ENCODE data around the gene CDC42BPB. TPM values are rescaled to one million over a fixed set of nuclear protein-coding genes. Genes with fewer than 3 reads are reported as not detected.

CDC42BPB gene
- total RNA-seq, 1 donor from 2014 or later: 48.2 TPM

GRCh38 chr14:102916347-102917055, 140.8 kb downstream of the CDC42BPB start:
- H3F3A ChIP-seq (ENCODE audit: low read depth): no peaks in the 10 kb centered on the region
- H3K27me3 ChIP-seq: peaks cover 13% of the 10 kb centered on the region
- no peak overlapping the region for H3K9ac ChIP-seq
- no peaks in the 10 kb centered on the region for H3K9me3 Mint-ChIP-seq
- H3K9me3 ChIP-seq (ENCODE audit: low read depth): no peaks in the 10 kb centered on the region
- peaks cover 3% of the 10 kb centered on the region for H3K27me3 Mint-ChIP-seq (ENCODE audit: insufficient read depth, low read depth)
- H3K36me3 Mint-ChIP-seq: no peaks in the 10 kb centered on the region
- TF ChIP-seq EZH2phosphoT487 (IDR thresholded peaks at IDR 0.05): no peak
- no peak for TF ChIP-seq EZH2 (IDR thresholded peaks at IDR 0.05)
- no peak for TF ChIP-seq CTCF (IDR thresholded peaks at IDR 0.05)
- H2AFZ ChIP-seq (replicated peaks): no peak overlapping the region
- no peak overlapping the region for H3K4me3 Mint-ChIP-seq
- no peaks in the 10 kb centered on the region for H3K36me3 ChIP-seq
- no peak overlapping the region for H3K27ac ChIP-seq
- H3K4me3 ChIP-seq: no peak overlapping the region
- no peak overlapping the region for H3K4me2 ChIP-seq
- H3K4me1 Mint-ChIP-seq: no peaks in the 10 kb centered on the region
- no peaks in the 10 kb centered on the region for H3K4me1 ChIP-seq
- H4K20me1 ChIP-seq (ENCODE audit: low read depth): no peaks in the 10 kb centered on the region
- DNase-seq (ENCODE audit: low spot score): no peak
- H3K27ac Mint-ChIP-seq: no peak overlapping the region
- no peaks in the 10 kb centered on the region for H3K79me2 ChIP-seq (ENCODE audit: low read depth)

GRCh38 chr14:102915292-102916110, 141.8 kb downstream of the CDC42BPB start:
- no peak for TF ChIP-seq EZH2phosphoT487 (IDR thresholded peaks at IDR 0.05)
- no peak for TF ChIP-seq EZH2 (IDR thresholded peaks at IDR 0.05)
- TF ChIP-seq CTCF (IDR thresholded peaks at IDR 0.05): no peak
- Histone ChIP-seq H3K36me3 (no peaks in the 10 kb centered on the region), H2AFZ (replicated peaks) (no peak overlapping the region), H3K4me2 (no peak overlapping the region), H3K9ac (no peak overlapping the region), H3K4me3 (no peak overlapping the region), H4K20me1 (ENCODE audit: low read depth) (no peaks in the 10 kb centered on the region), H3K4me1 (no peaks in the 10 kb centered on the region), H3F3A (ENCODE audit: low read depth) (no peaks in the 10 kb centered on the region), H3K9me3 (ENCODE audit: low read depth) (no peaks in the 10 kb centered on the region), H3K27ac (no peak overlapping the region), H3K79me2 (ENCODE audit: low read depth) (no peaks in the 10 kb centered on the region), H3K27me3 (peaks cover 3% of the 10 kb centered on the region)
- no peaks in the 10 kb centered on the region for H3K9me3 Mint-ChIP-seq
- DNase-seq (ENCODE audit: low spot score): no peak
- peaks cover 6% of the 10 kb centered on the region for H3K27me3 Mint-ChIP-seq (ENCODE audit: insufficient read depth, low read depth)
- H3K4me1 Mint-ChIP-seq: peaks cover 6% of the 10 kb centered on the region
- no peak overlapping the region for H3K27ac Mint-ChIP-seq
- no peak overlapping the region for H3K4me3 Mint-ChIP-seq
- H3K36me3 Mint-ChIP-seq: no peaks in the 10 kb centered on the region

- no peak overlapping the region for H3K9ac ChIP-seq
- Mint-ChIP-seq H3K9me3 (no peaks in the 10 kb centered on the region), H3K4me3 (no peak overlapping the region), H3K27ac (no peak overlapping the region), H3K27me3 (ENCODE audit: insufficient read depth, low read depth) (peaks cover 6% of the 10 kb centered on the region), H3K36me3 (no peaks in the 10 kb centered on the region), H3K4me1 (peaks cover 6% of the 10 kb centered on the region)
- H3K4me2 ChIP-seq: no peak overlapping the region
- no peak overlapping the region for H3K27ac ChIP-seq
- H3F3A ChIP-seq (ENCODE audit: low read depth): no peaks in the 10 kb centered on the region
- no peaks in the 10 kb centered on the region for H3K27me3 ChIP-seq
- no peaks in the 10 kb centered on the region for H3K4me1 ChIP-seq
- no peak overlapping the region for H3K4me3 ChIP-seq
- no peaks in the 10 kb centered on the region for H3K79me2 ChIP-seq (ENCODE audit: low read depth)
- TF ChIP-seq EZH2phosphoT487 (IDR thresholded peaks at IDR 0.05): no peak
- no peak for TF ChIP-seq CTCF (IDR thresholded peaks at IDR 0.05)
- no peak for TF ChIP-seq EZH2 (IDR thresholded peaks at IDR 0.05)
- no peak overlapping the region for H2AFZ ChIP-seq (replicated peaks)
- H4K20me1 ChIP-seq (ENCODE audit: low read depth): no peaks in the 10 kb centered on the region
- no peak for DNase-seq (ENCODE audit: low spot score)
- no peaks in the 10 kb centered on the region for H3K36me3 ChIP-seq
- no peaks in the 10 kb centered on the region for H3K9me3 ChIP-seq (ENCODE audit: low read depth)
Observed at GRCh38 chr14:102914474-102915291, 142.7 kb downstream of the CDC42BPB start.

Data from neural progenitor cell (in vitro differentiated cells).